Measurements from ENCODE around the gene DGKG.

DGKG gene

DNA sequence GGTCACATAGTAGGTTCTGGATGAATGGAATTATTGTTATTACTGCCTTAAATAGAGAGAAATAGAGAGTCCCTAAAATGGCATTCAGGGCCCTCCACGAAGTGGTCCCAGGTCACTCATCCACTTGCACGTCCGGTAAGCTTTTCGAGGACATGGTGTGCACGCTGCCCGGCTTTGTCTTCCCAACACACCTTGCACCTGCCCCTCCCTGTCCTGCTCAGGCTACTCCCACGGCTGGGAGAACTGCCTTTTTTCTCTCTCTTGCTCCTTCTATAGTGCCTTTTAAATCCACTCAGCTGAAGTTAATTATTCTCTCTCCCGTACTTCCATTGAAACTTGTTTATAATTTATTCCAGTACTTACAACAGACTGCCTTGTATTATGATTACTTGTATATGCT, 5.6 kb upstream of the DGKG start:
- no peak for DNase-seq (ENCODE audit: low spot score)

DNA sequence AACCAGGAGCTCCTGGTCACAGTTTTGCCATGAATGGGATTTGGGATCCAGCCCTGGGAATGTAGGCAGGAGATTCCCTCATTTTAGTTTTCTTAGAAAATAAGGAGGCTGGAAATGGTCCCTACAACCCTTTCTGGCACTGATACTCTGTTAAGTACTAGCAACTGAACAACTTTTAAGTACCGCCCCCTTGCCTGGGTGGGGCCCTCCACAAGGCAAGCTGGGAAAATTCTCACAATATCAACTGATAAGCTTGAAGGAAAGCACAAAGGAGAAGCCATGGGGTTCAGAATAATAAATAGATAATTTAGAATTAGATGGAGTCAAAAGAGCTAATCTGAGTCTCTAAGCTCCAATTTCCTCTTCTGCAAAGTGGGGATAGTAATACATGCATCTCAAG, 4.2 kb upstream of the DGKG start:
- no peak for DNase-seq (ENCODE audit: low spot score)

DNA sequence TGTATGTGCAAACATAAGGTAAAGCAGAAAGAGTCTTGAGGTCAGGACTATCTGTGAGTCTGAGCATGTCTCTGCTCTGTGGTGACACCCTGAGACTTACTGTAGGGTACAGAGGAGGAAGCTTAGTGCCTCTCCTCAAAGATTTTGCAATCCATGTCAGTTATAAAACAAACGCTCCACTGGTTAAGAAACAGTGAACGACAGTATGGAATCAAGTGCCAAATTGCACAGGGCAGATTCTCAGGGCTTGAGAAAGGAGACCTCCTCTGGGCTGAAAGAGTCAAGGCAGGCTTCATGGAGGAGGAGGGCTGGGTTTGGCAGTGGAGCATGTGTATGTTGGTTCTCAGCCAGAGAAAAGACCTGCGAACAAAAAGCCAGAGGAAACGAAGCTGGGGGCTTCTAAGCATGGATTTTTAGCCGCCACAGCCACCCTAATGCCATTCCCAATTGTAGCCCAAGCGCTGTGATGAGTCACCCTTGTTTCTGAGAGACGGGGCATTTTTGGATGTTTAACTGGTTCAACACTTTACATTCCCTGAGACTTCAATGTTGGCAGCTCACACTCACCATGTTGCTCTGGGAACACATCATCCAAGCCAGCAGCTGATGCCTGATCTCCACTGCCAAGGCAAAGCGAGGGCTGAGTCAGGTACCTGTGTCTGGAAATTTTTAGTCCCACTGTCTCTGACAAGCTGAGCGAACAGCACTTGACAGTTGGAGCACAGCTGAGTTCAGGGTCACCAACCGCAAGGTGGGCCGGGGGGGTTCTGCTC, 3.4 kb upstream of the DGKG start:
- no peak for DNase-seq (ENCODE audit: low spot score)

DNA sequence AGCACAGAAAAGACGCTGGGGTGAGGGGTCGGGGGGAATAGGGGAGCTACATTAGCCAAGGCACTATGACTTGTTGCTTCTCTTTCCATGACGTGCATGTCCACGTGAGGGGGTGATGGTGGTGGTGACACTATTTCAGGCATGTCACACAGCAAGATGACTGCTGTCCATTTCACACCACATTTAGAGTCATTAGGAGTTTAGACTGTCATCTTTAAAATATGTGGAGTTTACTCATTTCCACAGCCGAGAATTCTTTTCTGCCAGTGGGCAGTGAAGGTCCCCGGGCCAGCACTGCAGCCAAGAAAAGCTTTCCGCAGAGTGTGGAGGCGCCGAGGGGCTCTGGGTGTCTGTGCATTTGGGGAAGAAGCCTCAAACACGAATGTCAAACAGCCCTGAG, 954 bp upstream of the DGKG start:
- no peak for DNase-seq (ENCODE audit: low spot score)

DNA sequence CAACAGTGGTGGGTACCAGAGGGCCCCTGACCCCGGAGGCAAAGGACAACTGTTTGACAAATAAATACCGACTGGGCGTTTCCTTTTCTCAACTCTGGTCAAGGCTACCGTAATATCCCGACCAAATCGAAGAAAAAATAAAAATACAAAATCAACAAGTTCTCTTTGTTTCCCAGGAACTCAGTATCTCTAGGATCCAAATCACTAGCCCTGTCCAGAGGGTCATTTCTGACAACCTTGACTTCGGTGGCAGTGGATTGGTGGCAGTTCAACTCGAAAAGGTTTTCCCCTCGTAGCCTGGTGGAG, 456 bp upstream of the DGKG start:
- no peak for DNase-seq (ENCODE audit: low spot score)

DNA sequence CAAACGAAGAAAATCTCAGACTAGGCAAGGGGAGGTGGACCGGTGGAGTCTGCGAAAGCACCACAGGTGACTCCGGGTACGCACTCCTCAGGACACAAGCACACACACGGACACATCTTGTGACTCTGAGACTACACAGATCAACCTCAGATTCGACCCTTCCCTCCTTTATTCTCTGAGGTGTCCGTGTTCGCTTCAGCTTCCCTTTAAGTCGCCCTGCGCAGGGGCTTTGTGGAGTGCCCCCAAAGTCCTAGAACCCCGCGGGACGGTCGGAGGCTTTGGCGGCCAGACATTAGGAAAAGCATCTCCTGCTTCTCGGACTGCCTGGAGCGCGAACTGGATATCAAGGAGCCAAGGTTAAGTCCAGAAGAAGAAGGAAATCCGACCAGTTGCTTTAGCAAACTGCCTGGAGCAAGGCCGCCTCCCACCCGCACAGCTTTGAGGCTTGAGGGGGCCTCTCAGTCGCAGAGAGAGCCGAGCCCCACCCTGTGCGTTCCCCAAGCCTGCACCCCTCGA, 730 bp downstream of the DGKG start:
- no peak for DNase-seq (ENCODE audit: low spot score)

DNA sequence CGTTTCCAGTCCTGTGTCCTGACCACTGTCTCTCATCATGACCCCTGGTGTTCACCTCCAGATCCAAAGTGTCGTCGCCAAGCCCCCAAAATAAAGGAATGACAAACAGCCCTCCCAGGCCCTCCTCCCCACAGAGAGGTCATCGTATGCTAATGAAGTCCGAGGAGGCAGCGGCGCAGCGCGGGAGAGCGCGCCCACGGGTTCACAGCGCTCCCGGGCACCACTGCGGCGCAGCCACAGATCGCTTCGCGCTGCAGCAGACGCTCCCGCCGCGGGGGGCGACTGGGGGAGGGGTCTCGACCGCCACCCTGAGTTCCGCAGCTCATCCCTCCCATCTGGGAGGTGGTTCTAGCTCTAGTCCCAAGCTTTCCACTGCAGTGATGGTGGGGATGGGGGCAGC, 1.3 kb downstream of the DGKG start:
- DNase-seq (ENCODE audit: low spot score): no peak

DNA sequence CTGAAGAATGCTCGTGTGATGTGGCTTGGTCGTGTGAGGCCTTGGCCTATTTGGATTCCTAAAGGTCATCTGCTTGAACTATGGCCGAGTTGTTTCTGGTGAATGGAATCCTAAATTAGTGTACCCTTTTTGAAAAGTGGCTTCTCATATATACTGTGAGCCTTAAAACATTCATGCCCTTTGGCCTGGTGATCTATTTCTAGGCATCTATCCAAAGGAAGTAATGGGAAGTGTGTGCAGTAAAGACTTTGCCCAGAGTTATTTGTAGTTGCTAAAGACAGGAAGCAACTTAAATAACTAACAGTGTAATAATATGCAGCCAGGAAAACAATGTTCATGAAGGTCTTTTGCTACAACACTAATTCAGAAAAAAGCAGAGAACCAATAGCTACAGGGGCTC, 3.0 kb downstream of the DGKG start:
- no peak for DNase-seq (ENCODE audit: low spot score)

DNA sequence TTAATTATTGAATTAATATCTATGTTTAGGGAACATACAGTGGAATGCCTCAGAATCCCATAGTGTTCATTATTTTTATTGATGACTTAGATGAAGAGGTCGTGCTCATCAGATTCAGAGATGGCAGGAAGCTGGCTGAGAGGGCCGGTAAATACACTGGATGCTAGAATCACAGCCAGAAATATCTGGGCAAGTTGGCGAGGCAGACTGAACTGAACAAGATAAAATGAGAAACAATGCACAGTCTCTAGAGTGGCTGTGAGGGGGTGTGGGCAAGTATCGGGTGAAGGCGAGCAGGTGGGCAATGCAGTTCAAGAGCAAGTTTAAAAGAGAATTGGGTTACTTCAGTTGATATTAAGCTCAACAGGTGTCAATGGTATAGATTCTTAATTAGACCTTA, 5.9 kb downstream of the DGKG start:
- DNase-seq (ENCODE audit: low spot score): no peak

DNA sequence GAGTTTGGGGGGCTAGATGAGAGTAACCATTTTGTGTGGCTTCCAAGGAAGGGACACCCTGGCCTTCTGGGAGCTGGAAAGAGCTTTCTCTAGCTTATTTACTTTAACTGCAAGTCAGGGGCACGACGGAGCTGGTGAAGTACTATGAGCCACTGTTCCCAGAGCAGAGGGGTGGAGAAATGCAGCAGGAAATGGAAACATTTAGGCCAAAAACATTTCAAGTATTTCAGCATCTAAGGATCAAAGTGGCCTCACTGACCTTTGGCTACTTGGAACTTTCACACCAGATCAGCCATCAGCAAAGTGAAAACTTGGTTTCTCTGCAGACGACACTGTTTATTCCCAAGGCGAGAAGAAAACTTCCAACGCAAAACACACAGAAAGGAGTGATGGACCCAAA, 7.9 kb downstream of the DGKG start:
- DNase-seq (ENCODE audit: low spot score): no peak

DNA sequence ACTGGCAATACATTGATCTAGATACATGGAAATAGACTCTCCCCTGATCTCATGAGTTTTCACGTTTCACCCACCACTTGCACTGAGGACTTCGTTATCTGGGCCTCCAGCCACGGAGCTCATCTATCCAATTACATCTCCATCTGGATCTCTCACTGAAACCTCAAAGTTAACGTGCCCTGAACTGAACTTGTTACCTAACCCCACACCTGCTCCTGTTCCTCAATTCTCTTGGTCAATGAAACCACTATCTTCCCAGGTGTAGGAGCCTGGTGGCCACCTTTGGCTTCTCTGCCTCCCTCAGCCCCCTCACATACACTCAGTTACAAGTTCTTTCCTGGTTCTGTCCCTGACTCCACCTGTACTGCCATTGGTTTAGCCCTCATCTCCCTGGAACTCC, 9.7 kb downstream of the DGKG start:
- no peak for DNase-seq (ENCODE audit: low spot score)

DNA sequence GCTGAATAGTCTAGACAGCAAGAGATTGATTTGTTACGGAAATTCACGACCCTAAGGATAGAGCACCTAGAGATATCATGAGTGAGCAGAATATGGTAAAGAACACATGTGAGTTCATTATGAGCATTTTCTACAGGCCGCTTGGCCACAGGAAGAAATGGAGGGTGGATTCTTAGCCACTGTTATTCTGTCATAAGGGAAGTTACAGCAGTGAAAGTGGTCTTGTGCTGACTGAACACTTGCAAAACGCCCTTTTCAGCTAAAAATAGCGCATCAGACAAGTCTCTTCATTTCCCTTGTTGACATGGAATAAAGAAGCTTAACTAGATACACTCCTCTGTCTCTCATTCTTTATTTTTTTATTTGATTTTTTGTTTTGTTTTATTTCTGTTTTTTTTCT, 19.8 kb downstream of the DGKG start:
- DNase-seq (ENCODE audit: low spot score): no peak

DNA sequence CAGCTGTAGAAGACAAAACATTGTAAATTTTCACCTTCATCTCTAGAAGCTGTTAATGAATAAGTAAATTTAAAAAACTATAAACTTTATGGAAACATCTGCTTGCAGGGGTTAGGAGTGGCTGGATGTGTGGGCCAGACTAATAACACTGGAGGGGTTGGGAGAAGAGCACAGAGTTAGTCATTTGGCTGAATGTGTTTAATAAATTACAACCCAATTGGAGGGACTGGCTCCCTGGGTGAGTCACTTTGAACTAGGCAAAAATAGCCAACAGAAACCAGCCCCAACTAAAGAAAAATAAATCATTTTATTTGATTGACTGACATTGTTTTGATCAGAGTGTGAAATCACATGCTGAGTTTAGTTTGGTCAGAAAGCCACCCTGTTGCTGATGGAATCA, 21.8 kb downstream of the DGKG start:
- DNase-seq (ENCODE audit: low spot score): no peak

DNA sequence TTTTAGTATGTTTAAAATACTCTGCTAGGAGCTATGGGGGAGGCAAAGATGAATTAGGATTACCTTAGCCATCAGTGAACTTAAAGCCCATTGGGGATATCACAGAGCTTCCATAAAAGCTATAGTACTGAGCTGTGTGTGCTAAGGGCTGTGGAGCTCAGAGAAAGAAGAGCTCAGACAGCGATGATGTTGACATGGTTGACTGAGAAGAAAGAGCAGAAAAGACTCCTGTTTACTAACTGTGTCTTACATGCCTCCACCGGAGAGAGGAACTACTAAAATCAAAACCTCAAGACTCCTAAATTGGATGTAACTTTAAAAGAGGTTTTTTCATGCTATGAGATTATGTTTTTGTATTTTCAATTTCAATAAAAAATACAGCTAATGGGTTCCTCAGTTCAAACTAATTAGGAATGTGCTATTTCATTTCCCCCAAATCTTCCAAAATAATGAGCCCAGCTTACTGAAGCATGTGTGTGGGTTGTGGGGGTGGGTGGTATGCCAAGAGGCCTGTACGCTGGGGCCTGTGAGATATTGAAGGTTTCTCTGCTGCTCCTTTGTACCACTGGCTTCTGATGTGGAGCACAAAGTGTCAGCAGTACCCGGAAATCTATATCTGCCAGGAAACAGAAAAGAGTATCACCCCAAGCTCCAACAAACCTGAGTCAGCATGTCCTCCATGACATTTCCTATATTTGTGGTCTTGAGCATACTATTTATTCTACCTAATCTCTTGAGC, 22.7 kb downstream of the DGKG start:
- DNase-seq (ENCODE audit: low spot score): no peak

DNA sequence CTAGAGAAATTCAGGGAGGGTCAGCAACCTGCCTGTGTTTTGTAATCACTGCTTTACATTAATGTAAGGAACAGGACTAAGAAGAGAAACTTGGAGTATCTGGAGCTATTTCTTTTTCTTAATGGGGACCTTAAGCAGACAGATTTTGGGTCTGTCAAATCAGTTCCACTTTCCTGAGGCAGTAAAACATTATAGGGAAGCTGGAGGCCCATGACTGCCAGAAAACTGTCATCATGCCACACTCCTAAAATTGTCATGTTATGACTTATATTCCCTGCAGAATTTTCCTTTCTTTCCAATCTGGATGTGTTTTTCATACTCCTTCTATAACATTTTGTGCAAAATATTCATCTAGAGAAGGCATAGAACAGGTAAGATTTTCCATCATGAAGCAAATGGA, 28.8 kb downstream of the DGKG start:
- DNase-seq (ENCODE audit: low spot score): no peak

DNA sequence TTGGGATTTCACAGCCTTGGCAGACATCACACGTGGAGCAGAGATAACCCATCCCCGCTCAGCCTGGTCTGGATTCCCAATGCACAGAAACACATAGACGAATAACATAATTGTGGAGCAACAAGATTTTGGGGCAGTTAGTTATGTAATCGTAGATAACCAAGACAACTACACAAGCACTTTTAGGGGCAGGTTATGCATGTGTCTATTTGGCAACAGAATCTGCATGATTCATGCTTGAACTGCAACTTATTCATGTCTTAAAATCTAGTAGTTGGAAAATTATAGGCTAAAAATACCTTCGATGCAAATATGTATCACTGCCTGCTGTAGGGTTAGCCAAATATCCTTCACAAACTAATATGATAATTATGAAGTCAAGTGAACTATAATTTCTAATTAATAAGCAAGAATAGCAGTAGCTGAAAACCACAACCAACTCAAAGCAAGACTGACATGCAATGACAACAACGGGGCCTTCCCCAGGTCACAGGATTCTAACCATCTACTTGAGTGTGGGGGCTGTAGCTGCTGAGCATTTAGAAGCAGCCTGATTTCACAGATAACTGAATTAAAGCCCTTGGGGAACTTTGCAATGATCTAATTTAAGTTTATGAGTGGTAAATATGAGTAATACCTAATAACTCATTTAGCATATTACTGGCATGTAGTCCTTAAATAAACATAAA, 31.1 kb downstream of the DGKG start:
- no peak for DNase-seq (ENCODE audit: low spot score)

DNA sequence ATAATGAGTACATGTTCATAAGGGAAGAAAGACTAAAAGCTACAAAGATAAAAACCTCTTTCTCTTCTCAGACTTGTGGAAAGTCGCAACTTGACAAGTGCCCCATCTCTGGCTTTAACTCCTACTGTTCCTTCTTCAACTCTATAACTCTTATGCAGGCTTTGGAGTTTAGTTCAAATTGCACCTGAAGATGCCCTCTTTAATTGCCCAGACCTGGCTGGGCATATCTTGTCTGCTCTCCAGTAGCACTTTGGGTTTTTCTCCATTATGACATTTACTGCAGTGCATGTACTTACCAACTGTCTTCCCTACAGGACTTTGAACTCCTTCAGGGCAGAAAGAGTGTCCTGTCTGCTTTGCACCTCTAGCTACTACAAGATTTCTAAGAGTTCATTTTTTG, 32.4 kb downstream of the DGKG start:
- no peak for DNase-seq (ENCODE audit: low spot score)

DNA sequence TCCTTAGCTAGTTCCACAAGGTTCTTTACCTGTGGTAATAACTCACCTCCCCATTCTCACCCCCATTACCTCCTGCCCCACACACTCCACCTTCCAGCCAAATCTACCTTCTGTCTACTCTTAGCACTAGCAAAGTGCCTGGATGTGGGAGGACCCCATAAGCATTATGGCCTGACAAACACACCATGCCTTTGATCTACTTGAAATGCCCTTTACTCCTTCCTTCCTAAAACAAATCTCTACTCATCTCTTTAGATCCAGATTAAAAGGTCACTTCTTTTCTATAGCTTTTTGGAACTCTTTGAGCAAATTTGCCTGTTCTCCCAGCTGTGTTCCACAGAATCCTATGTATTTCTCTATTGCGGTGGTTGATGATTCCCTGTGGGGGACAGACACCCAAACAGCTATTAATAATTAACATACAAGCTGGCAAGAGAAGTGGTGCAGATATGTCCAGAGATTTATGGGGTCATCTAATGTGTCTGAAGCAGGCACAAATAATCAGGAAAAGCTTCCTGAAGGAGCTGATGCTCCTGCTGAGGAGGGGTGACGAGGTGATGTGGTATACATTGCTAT, 34.0 kb downstream of the DGKG start:
- DNase-seq (ENCODE audit: low spot score): no peak

DNA sequence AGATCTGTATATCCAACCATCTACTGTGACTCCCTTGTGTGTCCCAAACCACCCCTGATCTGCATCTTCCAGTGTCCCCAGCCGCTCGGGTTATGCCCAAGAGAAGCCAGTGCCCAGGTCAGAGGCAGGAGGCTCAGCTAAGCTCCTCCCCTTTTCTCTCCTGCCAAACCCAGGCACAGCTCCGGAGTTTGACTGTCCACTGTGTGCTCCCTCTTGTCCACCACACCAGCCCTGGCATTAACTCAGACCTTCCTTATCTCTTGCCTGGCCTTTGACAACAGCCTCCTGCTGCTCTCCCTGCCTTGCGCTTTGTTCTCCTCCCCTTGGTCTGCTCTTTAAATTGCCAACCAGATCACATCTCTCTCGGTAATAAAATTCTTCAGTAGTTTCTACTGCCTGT, 39.3 kb downstream of the DGKG start:
- DNase-seq (ENCODE audit: low spot score): no peak

DNA sequence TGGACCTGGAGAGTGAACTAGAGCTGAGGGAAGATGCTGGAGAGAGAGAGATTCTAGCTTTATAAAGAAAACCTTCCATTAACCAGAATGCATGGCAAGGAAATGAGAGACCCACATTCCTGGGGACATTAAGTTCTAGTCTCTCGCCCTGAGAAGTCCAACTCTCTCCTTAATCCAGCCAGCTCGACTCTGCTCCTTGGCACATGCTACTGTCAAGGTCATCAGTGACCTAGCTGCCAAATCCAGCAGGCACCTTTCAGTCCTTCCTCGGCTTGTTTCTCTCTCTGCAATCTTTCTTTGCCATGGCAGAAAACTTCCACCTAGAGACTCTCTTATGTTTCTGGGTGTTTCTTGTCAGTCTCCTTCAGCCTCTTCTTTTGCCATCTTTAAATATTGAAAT, 40.3 kb downstream of the DGKG start:
- DNase-seq (ENCODE audit: low spot score): no peak

DNA sequence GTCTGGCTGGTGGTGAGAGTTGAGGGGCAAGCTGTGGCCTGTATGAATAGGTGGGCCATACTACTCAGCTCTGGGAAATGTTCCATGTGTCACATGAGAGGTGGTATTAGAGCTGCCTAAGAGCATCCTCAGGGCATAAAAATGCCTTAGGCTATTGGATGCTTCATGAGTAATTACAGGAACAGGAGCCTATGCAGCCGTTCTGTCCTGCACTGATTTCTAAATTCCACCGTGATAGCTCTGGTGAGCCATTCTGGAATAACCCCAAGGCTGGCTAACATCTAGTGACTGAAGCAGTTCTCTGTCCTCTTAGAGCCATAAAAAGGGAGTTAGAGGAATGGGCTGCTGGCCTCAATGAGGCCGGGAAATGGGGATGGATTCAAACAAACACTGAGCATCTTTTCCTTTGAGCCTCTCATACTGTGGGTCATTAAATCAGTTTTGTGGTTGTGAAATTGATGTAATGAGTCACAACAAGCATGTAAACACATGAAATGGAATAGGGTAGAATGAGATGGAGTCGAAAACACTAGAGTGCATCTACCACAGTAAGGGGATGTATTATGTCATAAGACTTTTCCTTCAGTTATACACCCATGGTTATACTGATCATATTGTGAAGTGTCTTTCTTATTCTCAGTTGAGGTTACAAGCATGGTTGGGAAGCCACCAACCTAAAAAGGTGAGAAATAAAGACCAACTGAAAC, 41.0 kb downstream of the DGKG start:
- DNase-seq (ENCODE audit: low spot score): no peak

DNA sequence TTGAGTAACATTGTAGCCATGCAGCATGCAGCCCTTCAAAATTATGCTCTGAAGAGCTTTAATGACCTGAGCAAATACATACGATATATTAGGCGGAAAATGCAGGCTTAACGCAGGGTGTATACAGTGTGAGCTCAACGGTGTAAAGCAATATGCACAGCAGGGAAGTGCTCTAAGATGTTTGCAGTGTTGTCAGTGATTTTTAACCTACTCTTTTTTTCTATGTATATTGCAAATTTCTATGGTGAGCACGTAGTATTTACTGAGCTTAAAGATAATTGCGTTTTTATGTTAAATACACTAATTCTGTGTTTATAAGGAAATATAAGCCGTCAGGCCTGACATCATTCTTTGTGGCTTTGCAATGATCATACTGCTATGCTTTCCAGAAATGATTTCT, 42.1 kb downstream of the DGKG start:
- DNase-seq (ENCODE audit: low spot score): no peak

All from activated CD4-positive, alpha-beta T cell treated with anti-CD3 and anti-CD28 coated beads, Interleukin-2, Interleukin-4, amounts not matched to agents 100 ng/mL and 50 ng/mL, durations not matched to agents 16 hours and 8 hours (primary cell).